GM21526 (cell line): ENCODE data around the gene TUBB4A.

Source experiments
- ATAC-seq: cut with Tn5 transposase; IDR thresholded peaks from one replicate; pipeline ENCODE4 v1.9.1; 2021; ENCODE audit warnings: moderate library complexity; ENCODE audit not compliant: unreplicated experiment, low FRiP score

TUBB4A gene

DNA sequence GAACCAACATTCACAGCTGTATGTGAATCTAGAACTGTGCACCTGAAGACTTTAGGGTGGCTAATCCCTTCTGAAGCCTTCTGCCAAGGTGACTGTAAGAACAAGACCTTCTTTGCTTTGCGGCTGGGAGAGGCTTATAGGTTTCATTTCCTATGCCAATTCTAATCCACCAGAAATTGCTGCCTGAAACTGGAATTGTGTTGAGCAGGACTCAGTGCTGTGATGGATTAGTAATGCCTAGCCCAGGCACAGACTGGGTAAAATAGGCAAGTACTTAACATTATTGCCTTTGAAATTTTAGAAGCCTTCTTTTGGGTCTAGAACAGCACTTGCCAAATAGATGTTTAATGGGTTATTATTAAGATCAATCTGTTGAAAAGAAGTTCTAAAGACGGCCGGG, 54.1 kb downstream of the TUBB4A start:
- no peak for ATAC-seq

DNA sequence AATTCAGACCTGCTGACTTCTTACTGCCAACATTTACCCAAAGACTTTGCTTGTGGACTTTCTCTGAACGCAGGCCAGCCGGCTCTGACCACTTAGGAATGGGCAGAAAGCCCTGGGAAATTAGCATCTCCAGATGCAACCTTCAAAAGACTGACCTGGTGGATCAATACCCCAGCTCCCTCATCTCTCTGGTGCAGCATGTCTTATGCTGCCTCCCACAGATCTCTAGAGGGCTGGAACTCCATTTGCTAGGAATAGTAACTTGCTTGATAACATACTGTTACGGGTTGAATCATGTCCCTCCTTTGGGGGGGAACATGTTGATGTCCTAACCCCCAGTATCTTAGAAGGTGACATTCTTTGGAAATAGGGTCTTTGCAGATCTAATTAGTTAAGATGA, 55.7 kb downstream of the TUBB4A start:
- no peak for ATAC-seq
